ENCODE results near the gene TUSC2. TPM values are rescaled to one million over a fixed set of nuclear protein-coding genes. Genes with fewer than 3 reads are reported as not detected.
A peak's percentile ranks its signal among the peaks of the same experiment; 100 is the strongest.

TUSC2 gene
- total and polyA plus RNA-seq, 2 of the 13 experiments (the other 11 are each of a cell fraction or from before 2014, with no cell fraction given) = 36.7 to 39.1 TPM

- TF ChIP-seq TFDP1 (CRISPR knock-in tag; IDR thresholded peaks at IDR 0.05; ENCODE audit: borderline replicate concordance) (no peak), CCDC6 (CRISPR knock-in tag; IDR thresholded peaks at IDR 0.05) (peak; percentile 79), CBX1 (IDR thresholded peaks at IDR 0.05; ENCODE audit: low read depth) (no peak), TEAD3 (CRISPR knock-in tag; optimal IDR thresholded peaks at IDR 0.05; ENCODE audit: borderline replicate concordance) (peak; percentile 6), FOSL1 (CRISPR knock-in tag; IDR thresholded peaks at IDR 0.05; ENCODE audit: borderline replicate concordance) (no peak), SP4 (CRISPR knock-in tag; IDR thresholded peaks at IDR 0.05) (no peak; the same call in none of the 2 replicates), PAXIP1 (CRISPR knock-in tag; conservative IDR thresholded peaks at IDR 0.05) (peak; percentile 71; the same call in 1 of the 2 replicates), ZBTB8A (CRISPR knock-in tag; IDR thresholded peaks at IDR 0.05; ENCODE audit: borderline replicate concordance, low read depth) (no peak), SCMH1 (CRISPR knock-in tag; IDR thresholded peaks at IDR 0.05; ENCODE audit: borderline replicate concordance) (no peak), SIN3B (IDR thresholded peaks at IDR 0.05; ENCODE audit: low read length) (no peak), ZBTB7B (CRISPR knock-in tag; IDR thresholded peaks at IDR 0.05) (peak; percentile 74), ZNF432 (CRISPR knock-in tag; IDR thresholded peaks at IDR 0.05; ENCODE audit: borderline replicate concordance) (no peak), ZNF33A (CRISPR knock-in tag; IDR thresholded peaks at IDR 0.05; ENCODE audit: borderline replicate concordance) (peak; percentile 69; the same call in 1 of the 2 replicates), GFI1 (CRISPR knock-in tag; IDR thresholded peaks at IDR 0.05; ENCODE audit: borderline replicate concordance) (peak; percentile 90), USF2 (IDR thresholded peaks at IDR 0.05; ENCODE audit: low read depth, low read length) (no peak), USF2 (CRISPR knock-in tag; IDR thresholded peaks at IDR 0.05; ENCODE audit: borderline replicate concordance) (no peak), RBM39 (IDR thresholded peaks at IDR 0.05; ENCODE audit: low read depth, low read length, poor library complexity, severe bottlenecking) (peak; percentile 62), CEBPB (IDR thresholded peaks at IDR 0.05; ENCODE audit: borderline replicate concordance, low read depth, low read length) (no peak), HNF1B (CRISPR knock-in tag; IDR thresholded peaks at IDR 0.05) (peak; percentile 75), TARDBP (CRISPR knock-in tag; IDR thresholded peaks at IDR 0.05) (peak; percentile 75), LCORL (IDR thresholded peaks at IDR 0.05) (no peak), LCORL (CRISPR knock-in tag; IDR thresholded peaks at IDR 0.05) (peak; percentile 80)
Observed at GRCh38 chr3:50303013-50303815, 24.8 kb downstream of the TUSC2 start, which contains the start of gene HYAL1 (continued).

All from HepG2 (cell line).